Raji (cell line): Measurements from ENCODE around the gene SLC10A6.

ENCODE experiments used
- POLR2A ChIP-seq: IDR thresholded peaks from 2 replicates; pipeline ENCODE4 v1.6.1; 2011; ENCODE audit warnings: low read depth, low read length, control low read depth; ENCODE audit not compliant: insufficient read depth

Gene SLC10A6

GRCh38 chr4:86822136-86822535 lies 27.0 kb downstream of the SLC10A6 start:
- no peak for TF ChIP-seq POLR2A

- TF ChIP-seq POLR2A: no peak
Observed at GRCh38 chr4:86821151-86821550, 28.0 kb downstream of the SLC10A6 start.

- no peak for TF ChIP-seq POLR2A
Observed at GRCh38 chr4:86819561-86819960, 29.6 kb downstream of the SLC10A6 start.

- TF ChIP-seq POLR2A: no peak
Observed at GRCh38 chr4:86818841-86819240, 30.3 kb downstream of the SLC10A6 start.

GRCh38 chr4:86818211-86818610 lies 31.0 kb downstream of the SLC10A6 start:
- no peak for TF ChIP-seq POLR2A

GRCh38 chr4:86816501-86817273 lies 32.5 kb downstream of the SLC10A6 start:
- TF ChIP-seq POLR2A: no peak

- TF ChIP-seq POLR2A: no peak
Observed at GRCh38 chr4:86815653-86816052, 33.5 kb downstream of the SLC10A6 start.

- TF ChIP-seq POLR2A: no peak
Observed at GRCh38 chr4:86810847-86811246, 38.3 kb downstream of the SLC10A6 start.

- no peak for TF ChIP-seq POLR2A
Observed at GRCh38 chr4:86809809-86810208, 39.4 kb downstream of the SLC10A6 start.

GRCh38 chr4:86791126-86791525 lies 58.1 kb downstream of the SLC10A6 start:
- no peak for TF ChIP-seq POLR2A

- TF ChIP-seq POLR2A: no peak
Observed at GRCh38 chr4:86788826-86789225, 60.4 kb downstream of the SLC10A6 start.

- TF ChIP-seq POLR2A: no peak
Observed at GRCh38 chr4:86778175-86778574, 71.0 kb downstream of the SLC10A6 start.

- no peak for TF ChIP-seq POLR2A
Observed at GRCh38 chr4:86775061-86775460, 74.1 kb downstream of the SLC10A6 start.
